Measurements from ENCODE around the gene BRCA2.

The BRCA2 gene, protein sequence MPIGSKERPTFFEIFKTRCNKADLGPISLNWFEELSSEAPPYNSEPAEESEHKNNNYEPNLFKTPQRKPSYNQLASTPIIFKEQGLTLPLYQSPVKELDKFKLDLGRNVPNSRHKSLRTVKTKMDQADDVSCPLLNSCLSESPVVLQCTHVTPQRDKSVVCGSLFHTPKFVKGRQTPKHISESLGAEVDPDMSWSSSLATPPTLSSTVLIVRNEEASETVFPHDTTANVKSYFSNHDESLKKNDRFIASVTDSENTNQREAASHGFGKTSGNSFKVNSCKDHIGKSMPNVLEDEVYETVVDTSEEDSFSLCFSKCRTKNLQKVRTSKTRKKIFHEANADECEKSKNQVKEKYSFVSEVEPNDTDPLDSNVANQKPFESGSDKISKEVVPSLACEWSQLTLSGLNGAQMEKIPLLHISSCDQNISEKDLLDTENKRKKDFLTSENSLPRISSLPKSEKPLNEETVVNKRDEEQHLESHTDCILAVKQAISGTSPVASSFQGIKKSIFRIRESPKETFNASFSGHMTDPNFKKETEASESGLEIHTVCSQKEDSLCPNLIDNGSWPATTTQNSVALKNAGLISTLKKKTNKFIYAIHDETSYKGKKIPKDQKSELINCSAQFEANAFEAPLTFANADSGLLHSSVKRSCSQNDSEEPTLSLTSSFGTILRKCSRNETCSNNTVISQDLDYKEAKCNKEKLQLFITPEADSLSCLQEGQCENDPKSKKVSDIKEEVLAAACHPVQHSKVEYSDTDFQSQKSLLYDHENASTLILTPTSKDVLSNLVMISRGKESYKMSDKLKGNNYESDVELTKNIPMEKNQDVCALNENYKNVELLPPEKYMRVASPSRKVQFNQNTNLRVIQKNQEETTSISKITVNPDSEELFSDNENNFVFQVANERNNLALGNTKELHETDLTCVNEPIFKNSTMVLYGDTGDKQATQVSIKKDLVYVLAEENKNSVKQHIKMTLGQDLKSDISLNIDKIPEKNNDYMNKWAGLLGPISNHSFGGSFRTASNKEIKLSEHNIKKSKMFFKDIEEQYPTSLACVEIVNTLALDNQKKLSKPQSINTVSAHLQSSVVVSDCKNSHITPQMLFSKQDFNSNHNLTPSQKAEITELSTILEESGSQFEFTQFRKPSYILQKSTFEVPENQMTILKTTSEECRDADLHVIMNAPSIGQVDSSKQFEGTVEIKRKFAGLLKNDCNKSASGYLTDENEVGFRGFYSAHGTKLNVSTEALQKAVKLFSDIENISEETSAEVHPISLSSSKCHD (N-terminal part only)

DNA sequence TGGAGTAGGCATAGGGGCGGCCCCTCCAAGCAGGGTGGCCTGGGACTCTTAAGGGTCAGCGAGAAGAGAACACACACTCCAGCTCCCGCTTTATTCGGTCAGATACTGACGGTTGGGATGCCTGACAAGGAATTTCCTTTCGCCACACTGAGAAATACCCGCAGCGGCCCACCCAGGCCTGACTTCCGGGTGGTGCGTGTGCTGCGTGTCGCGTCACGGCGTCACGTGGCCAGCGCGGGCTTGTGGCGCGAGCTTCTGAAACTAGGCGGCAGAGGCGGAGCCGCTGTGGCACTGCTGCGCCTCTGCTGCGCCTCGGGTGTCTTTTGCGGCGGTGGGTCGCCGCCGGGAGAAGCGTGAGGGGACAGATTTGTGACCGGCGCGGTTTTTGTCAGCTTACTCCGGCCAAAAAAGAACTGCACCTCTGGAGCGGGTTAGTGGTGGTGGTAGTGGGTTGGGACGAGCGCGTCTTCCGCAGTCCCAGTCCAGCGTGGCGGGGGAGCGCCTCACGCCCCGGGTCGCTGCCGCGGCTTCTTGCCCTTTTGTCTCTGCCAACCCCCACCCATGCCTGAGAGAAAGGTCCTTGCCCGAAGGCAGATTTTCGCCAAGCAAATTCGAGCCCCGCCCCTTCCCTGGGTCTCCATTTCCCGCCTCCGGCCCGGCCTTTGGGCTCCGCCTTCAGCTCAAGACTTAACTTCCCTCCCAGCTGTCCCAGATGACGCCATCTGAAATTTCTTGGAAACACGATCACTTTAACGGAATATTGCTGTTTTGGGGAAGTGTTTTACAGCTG is at the start of gene BRCA2, which contains the start of gene ZAR1L:
BRCA2 (plus strand) TSS at position 271 of the 790 bp plus-strand sequence. CDS start 953 bp downstream, outside the sequence.
ZAR1L (minus strand) TSS at position 126 of the 790 bp plus-strand sequence. CDS start 3,438 bp downstream, outside the sequence.
- TF ChIP-seq, protein P1, sequence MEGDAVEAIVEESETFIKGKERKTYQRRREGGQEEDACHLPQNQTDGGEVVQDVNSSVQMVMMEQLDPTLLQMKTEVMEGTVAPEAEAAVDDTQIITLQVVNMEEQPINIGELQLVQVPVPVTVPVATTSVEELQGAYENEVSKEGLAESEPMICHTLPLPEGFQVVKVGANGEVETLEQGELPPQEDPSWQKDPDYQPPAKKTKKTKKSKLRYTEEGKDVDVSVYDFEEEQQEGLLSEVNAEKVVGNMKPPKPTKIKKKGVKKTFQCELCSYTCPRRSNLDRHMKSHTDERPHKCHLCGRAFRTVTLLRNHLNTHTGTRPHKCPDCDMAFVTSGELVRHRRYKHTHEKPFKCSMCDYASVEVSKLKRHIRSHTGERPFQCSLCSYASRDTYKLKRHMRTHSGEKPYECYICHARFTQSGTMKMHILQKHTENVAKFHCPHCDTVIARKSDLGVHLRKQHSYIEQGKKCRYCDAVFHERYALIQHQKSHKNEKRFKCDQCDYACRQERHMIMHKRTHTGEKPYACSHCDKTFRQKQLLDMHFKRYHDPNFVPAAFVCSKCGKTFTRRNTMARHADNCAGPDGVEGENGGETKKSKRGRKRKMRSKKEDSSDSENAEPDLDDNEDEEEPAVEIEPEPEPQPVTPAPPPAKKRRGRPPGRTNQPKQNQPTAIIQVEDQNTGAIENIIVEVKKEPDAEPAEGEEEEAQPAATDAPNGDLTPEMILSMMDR (IDR thresholded peaks at IDR 0.05; ENCODE audit: insufficient read depth, low read length, missing control alignments): no peak
- DNase-seq (ENCODE audit: low read depth, low spot score): no peak
- POLR2A ChIA-PET: interaction anchor here (1.0 kb wide), 1 partner anchor 8 kb away, joined by 3 read pairs; no protein-coding TSS in a partner anchor
- H3K4me3 ChIP-seq (ENCODE audit: low read depth, low read length): peak within 1 kb of the TSS; percentile 92
- CTCF ChIA-PET: interaction anchor here (0.6 to 2.4 kb wide), 14 partner anchors 8 to 406 kb away, joined by 3 to 10 read pairs (median 3); partner anchors contain the start of gene N4BP2L2

DNA sequence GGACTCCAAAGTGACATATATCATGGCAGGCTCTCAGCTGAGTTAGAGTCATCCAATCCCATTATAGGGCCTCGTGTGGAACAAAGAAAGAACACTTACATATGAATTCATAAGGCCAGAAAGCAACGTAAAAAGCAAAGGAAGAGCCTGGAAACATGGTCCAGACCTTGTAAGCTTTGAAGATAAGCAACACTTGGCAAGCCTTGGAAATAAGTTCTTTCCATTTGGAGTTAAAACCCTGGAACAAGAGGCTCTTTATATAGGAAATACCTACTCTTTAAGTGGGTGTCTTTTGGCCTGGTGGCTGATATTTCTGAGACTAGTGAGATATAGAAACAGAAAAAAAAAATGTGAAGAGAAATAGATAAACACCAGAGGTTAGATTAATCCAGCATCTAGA is 49.6 kb upstream of the BRCA2 start:
- TF ChIP-seq, protein P1 (IDR thresholded peaks at IDR 0.05; ENCODE audit: insufficient read depth, low read length, missing control alignments): no peak
- CTCF ChIA-PET: no interaction called here
- DNase-seq (ENCODE audit: low read depth, low spot score): no peak
- POLR2A ChIA-PET: no interaction called here
- H3K4me3 ChIP-seq (ENCODE audit: low read depth, low read length): no peak overlapping the region

DNA sequence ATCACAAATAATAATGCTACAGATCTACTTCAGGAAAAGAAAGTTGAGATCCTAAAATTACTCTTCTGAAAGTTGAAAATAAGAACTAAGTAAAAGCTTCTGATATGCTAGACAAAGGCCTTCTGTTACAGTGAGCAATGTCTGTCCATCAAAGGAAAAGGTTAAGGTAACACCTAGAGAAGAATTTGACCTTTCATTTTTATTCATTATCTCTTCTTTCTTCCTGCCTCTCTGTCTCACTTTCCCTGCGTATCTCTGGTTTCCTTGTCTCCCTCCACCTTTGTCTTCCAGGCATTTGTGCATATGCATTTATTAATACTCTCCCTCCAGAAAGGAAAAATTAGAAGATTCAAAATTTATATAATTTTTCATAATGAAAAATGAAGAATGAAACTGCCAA is 49.2 kb upstream of the BRCA2 start:
- ChIA-PET CTCF (no interaction called here), POLR2A (no interaction called here)
- no peak for DNase-seq (ENCODE audit: low read depth, low spot score)
- H3K4me3 ChIP-seq (ENCODE audit: low read depth, low read length): no peak overlapping the region
- TF ChIP-seq, protein P1 (IDR thresholded peaks at IDR 0.05; ENCODE audit: insufficient read depth, low read length, missing control alignments): no peak

DNA sequence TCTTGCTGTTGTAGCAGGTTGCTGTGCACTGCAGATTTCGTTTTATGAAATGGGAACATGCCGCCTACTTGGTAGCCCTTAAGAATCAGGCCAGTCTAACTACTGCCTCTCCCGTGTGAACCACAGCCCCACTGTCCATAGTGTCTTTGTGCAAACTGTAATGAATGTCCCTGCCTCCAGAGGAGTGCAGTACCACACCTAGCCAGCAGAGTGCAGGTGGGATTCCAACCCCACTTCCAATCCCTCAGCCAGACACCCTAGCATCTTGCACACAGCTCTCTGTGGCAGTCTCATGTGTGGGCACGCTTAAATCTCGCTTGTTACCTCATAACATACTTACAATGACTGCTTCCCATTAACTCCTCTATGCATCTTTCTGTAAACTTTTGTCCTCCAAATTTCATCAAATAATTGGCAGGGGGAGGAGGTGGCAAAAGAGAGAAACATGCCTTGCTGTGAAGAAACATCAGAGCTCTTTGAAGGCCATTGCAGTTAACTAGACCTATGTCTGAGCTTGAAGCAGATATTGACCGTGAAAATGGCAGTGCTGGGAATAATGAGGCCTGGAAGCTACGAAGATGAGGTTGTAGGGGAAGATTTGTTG is 47.4 kb upstream of the BRCA2 start:
- ChIA-PET POLR2A (no interaction called here), CTCF (interaction anchor here (1.3 to 1.8 kb wide), 2 partner anchors 9 to 13 kb away, joined by 3 to 5 read pairs; no protein-coding TSS in a partner anchor)
- no peak overlapping the region for H3K4me3 ChIP-seq (ENCODE audit: low read depth, low read length)
- TF ChIP-seq, protein P1 (IDR thresholded peaks at IDR 0.05; ENCODE audit: insufficient read depth, low read length, missing control alignments): no peak
- no peak for DNase-seq (ENCODE audit: low read depth, low spot score)

DNA sequence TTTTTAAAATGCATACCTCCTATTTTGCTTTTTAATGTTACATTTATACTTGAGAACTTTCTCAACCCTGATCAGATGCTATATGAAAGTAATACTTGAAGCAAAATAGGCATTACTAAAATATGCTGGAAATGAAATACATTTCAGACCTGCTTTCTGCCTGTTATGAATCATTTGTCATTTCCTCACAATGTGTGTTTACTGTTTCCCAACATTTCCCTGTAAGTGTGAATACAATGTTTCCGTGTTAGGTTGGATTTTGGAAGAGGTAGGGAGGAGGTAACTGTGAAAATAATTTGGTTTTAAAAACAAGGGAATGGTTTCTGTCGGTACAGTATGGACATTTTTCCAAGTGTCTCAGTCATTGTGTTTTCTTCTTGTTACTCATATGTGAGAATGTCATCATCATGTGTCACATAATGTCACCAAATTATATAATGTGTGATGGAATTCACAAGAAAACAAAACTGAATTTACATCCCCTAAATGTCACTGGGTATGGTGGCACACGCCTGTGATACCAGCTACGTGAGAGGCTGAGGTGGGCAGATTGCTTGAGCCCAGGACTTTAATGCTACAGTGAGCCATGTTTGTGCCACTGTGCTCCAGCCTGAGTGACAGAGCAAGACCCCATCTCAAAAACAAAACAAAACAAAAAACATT is 43.2 kb upstream of the BRCA2 start:
- no peak for DNase-seq (ENCODE audit: low read depth, low spot score)
- ChIA-PET POLR2A (no interaction called here), CTCF (no interaction called here)
- H3K4me3 ChIP-seq (ENCODE audit: low read depth, low read length): no peak overlapping the region
- TF ChIP-seq, protein P1 (IDR thresholded peaks at IDR 0.05; ENCODE audit: insufficient read depth, low read length, missing control alignments): no peak

Measured in AG04449 (cell line).